K562 (cell line): Measurements from ENCODE around the gene CAMK2N1. TPM values are rescaled to one million over a fixed set of nuclear protein-coding genes. Genes with fewer than 3 reads are reported as not detected.
A peak's percentile ranks its signal among the peaks of the same experiment; 100 is the strongest.

Experiments
- ATAC-seq: fragments of 200-7000 bp; cut with Tn5 transposase; 3 replicates; pipeline ENCODE4 v1.9.1; 2020; ENCODE audit warnings: moderate library complexity
- BruUV-seq: library from RNA; stranded (reverse); fragments of 400-500 nt; replicated peaks from 2 replicates; lab custom pipeline; 2021; lab: Mats Ljungman, UMichigan
- CTCF ChIA-PET: fragments of 300-600 bp; formaldehyde crosslinking; extraction: SDS; loops from one replicate; lab custom pipeline; 2021; ENCODE audit warnings: low intra/inter-chr PET ratio; lab: Yijun Ruan, JAX
- POLR2A ChIA-PET: fragments of 300-600, 350-650 bp; sonication (Branson Sonifier 250); formaldehyde crosslinking; extraction: SDS; loops from one replicate; lab custom pipeline; 2021; ENCODE audit warnings: antibody characterized with exemption, inconsistent platforms; lab: Yijun Ruan, JAX
- DNase-seq, 4 experiments: peaks; one replicate each; pipeline versions ENCODE4 v3.0.0 to v3.0.0-alpha.2; 2011 to 2018; ENCODE audit warnings: low spot score in 3 of 4, mixed read lengths in 3 of 4; ENCODE audit errors: extremely low read depth in 1 of 4
- FAIRE-seq: peaks from 2 replicates; lab custom pipeline; 2011; peaks lifted over from hg19 to GRCh38; lab: Jason Lieb, UNC
- H2AFZ ChIP-seq: 2 replicates; pipeline ENCODE4 v1.6.0; 2011; ENCODE audit warnings: low read depth, low read length, control low read depth, inconsistent platforms
- H3K27ac ChIP-seq: fragments of 200-600 bp; 3 replicates; pipeline ENCODE4 v1.8.0; 2011; ENCODE audit warnings: low read depth, mild to moderate bottlenecking, control low read depth, inconsistent platforms, low read length, moderate library complexity, mixed read lengths; ENCODE audit errors: extremely low read depth
- H3K27me3 ChIP-seq, 2 experiments: fragments of 300-600 bp in 1 of 2; 2 replicates in 1 of 2; 3 replicates in 1 of 2; pipeline versions ENCODE4 v1.6.0 to v1.8.0; 2011; ENCODE audit warnings: inconsistent platforms in 2 of 2, low read length in 2 of 2, mild to moderate bottlenecking in 1 of 2, mixed read lengths in 1 of 2, moderate library complexity in 1 of 2; ENCODE audit not compliant: control insufficient read depth in 2 of 2, insufficient read depth in 2 of 2
- H3K36me3 ChIP-seq: fragments of 300-600 bp; 3 replicates; pipeline ENCODE4 v1.8.0; 2011; ENCODE audit warnings: mild to moderate bottlenecking, low read length, inconsistent platforms; ENCODE audit not compliant: control insufficient read depth, insufficient read depth
- H3K4me1 ChIP-seq, 2 experiments: fragments of 200-600 bp in 1 of 2; replicated peaks in 1 of 2; 2 replicates in 1 of 2; 3 replicates in 1 of 2; pipeline versions ENCODE4 v1.5.1 to v1.8.0; 2011; ENCODE audit warnings: inconsistent platforms in 2 of 2, low read length in 2 of 2, mild to moderate bottlenecking in 1 of 2, mixed read lengths in 1 of 2, moderate library complexity in 1 of 2; ENCODE audit not compliant: control insufficient read depth in 2 of 2, insufficient read depth in 2 of 2
- H3K4me2 ChIP-seq: 2 replicates; pipeline ENCODE4 v1.6.1; 2011; ENCODE audit warnings: low read length, control low read depth, inconsistent platforms, mixed read lengths; ENCODE audit not compliant: insufficient read depth
- H3K4me3 ChIP-seq: fragments of 200-600 bp; sonication (generic), shearing (Covaris generic); 2 replicates; pipeline ENCODE4 v1.5.1; 2016; ENCODE audit warnings: control low read depth, inconsistent platforms
- H3K79me2 ChIP-seq: fragments of 200-600 bp; 3 replicates; pipeline ENCODE4 v1.8.0; 2011; ENCODE audit warnings: low read length, inconsistent platforms; ENCODE audit not compliant: control insufficient read depth, insufficient read depth
- H3K9ac ChIP-seq, 2 experiments: 2 replicates each; pipeline versions ENCODE4 v1.6.0 to v1.6.1; 2011; ENCODE audit warnings: low read depth in 2 of 2, low read length in 2 of 2, control low read depth in 1 of 2, inconsistent platforms in 1 of 2, mild to moderate bottlenecking in 1 of 2, mixed read lengths in 1 of 2; ENCODE audit not compliant: insufficient read depth in 1 of 2
- H3K9me1 ChIP-seq: one replicate; pipeline ENCODE4 v1.6.0; 2011; ENCODE audit warnings: inconsistent platforms, mild to moderate bottlenecking, low read length, moderate library complexity; ENCODE audit not compliant: control insufficient read depth, insufficient read depth
- H3K9me3 ChIP-seq: replicated peaks from 2 replicates; pipeline ENCODE4 v1.5.1; 2011; ENCODE audit warnings: low read depth, low read length, inconsistent platforms; ENCODE audit not compliant: control insufficient read depth, insufficient read depth
- H4K20me1 ChIP-seq: replicated peaks from 2 replicates; pipeline ENCODE4 v1.6.1; 2011; ENCODE audit warnings: low read length, inconsistent platforms, mixed read lengths; ENCODE audit not compliant: control insufficient read depth, insufficient read depth
- CBFA2T2 ChIP-seq: fragments of 450-650 bp; conservative IDR thresholded peaks from 2 replicates; pipeline ENCODE4 v1.6.1; 2017; ENCODE audit warnings: mild to moderate bottlenecking
- FOXK1 ChIP-seq: sonication (generic); formaldehyde crosslinking; IDR thresholded peaks from 2 replicates; pipeline ENCODE4 v1.8.0; 2022; ENCODE audit warnings: missing genetic modification reagents, mild to moderate bottlenecking, borderline replicate concordance
- HDAC1 ChIP-seq, 2 experiments: fragments of 450-650 bp; IDR thresholded peaks; 2 replicates each; pipeline ENCODE4 v1.6.1; 2016 to 2017; ENCODE audit warnings: inconsistent platforms in 1 of 2, mild to moderate bottlenecking in 1 of 2, moderate library complexity in 1 of 2
- HNRNPH1 ChIP-seq: fragments of 200-400 bp; formaldehyde crosslinking; optimal IDR thresholded peaks from 2 replicates; pipeline ENCODE3; 2017; ENCODE audit warnings: low read depth, mild to moderate bottlenecking, low read length, moderate library complexity
- ILF3 ChIP-seq: fragments of 450-650 bp; IDR thresholded peaks from 2 replicates; pipeline ENCODE4 v1.6.1; 2018; ENCODE audit warnings: antibody characterized with exemption, mild to moderate bottlenecking, moderate library complexity, borderline replicate concordance
- KLF1 ChIP-seq: fragments of 450-650 bp; IDR thresholded peaks from 2 replicates; pipeline ENCODE4 v1.6.1; 2016; ENCODE audit warnings: missing genetic modification characterization, missing compliant biosample characterization
- LCOR ChIP-seq: sonication (generic); formaldehyde crosslinking; IDR thresholded peaks from 2 replicates; pipeline ENCODE4 v1.8.0; 2022; ENCODE audit warnings: mild to moderate bottlenecking, missing genetic modification reagents
- MAFG ChIP-seq: fragments of 450-650 bp; conservative IDR thresholded peaks from 2 replicates; pipeline ENCODE4 v1.6.1; 2016; ENCODE audit warnings: missing genetic modification characterization, missing compliant biosample characterization
- MXI1 ChIP-seq: IDR thresholded peaks from 2 replicates; pipeline ENCODE4 v1.6.1; 2011; ENCODE audit warnings: low read depth, mild to moderate bottlenecking, improper control_type of control experiment, low read length
- PBX2 ChIP-seq, 2 experiments: IDR thresholded peaks in 1 of 2; conservative IDR thresholded peaks in 1 of 2; 2 replicates each; pipeline ENCODE4 v1.6.1; 2016; ENCODE audit warnings: low read depth in 2 of 2, mild to moderate bottlenecking in 1 of 2, missing compliant biosample characterization in 1 of 2, missing genetic modification characterization in 1 of 2, moderate library complexity in 1 of 2
- RBM39 ChIP-seq: fragments of 200-400 bp; formaldehyde crosslinking; optimal IDR thresholded peaks from 2 replicates; pipeline ENCODE3; 2018; ENCODE audit warnings: low read depth, low read length
- XRCC5 ChIP-seq: fragments of 200-400 bp; formaldehyde crosslinking; IDR thresholded peaks from 2 replicates; pipeline ENCODE4 v1.6.1; 2017; ENCODE audit warnings: low read depth, mild to moderate bottlenecking, low read length
- YBX1 ChIP-seq: fragments of 450-650 bp; IDR thresholded peaks from 2 replicates; pipeline ENCODE4 v1.7.1; 2016; ENCODE audit warnings: mild to moderate bottlenecking
- ZBED1 ChIP-seq: IDR thresholded peaks from 2 replicates; pipeline ENCODE4 v1.6.1; 2014
- WGBS: fragments of 100-300 bp; shearing (Covaris generic); methylation state at CpG from one replicate; pipeline ENCODE4 v1.1.6; 2016; ENCODE audit warnings: low coverage, mixed read lengths; ENCODE audit not compliant: insufficient coverage; ENCODE audit errors: missing lambda C conversion rate; 5-methylcytosine and 5-hydroxymethylcytosine counted together
- in situ Hi-C: fragments of 300-500 bp; cut with MboI; formaldehyde crosslinking; loops from 4 replicates; pipeline ENCODE4 v1.15.0; 2018; ENCODE audit warnings: inconsistent platforms, mixed read lengths
- intact Hi-C: fragments of 100-400 bp; cut with micrococcal nuclease; formaldehyde crosslinking; loops from 2 replicates; pipeline ENCODE4 v1.14.2; 2022
- polyA plus RNA-seq, 8 experiments: library from polyadenylated mRNA; depleted of rRNA in 4 of 8; stranded (reverse) in 5 of 8; unstranded in 3 of 8; fragments of >200 nt; fragmentation: Nextera tagmentation in 2 of 8; fragmentation: Illumina TruSeq in 1 of 8; extraction: Ambion mirVana in 2 of 8; extraction: Trizol in 1 of 8; gene quantifications; 2 replicates each; pipeline versions ENCODE4 v1.2.1 to v1.2.3, GENCODE V29; 2011 to 2014; ENCODE audit warnings: inconsistent platforms in 1 of 8, missing spikeins in 1 of 8
- total RNA-seq, 7 experiments: library from RNA; depleted of rRNA in 6 of 7; stranded (reverse); fragments of >200 nt in 6 of 7; fragmentation: Illumina TruSeq in 2 of 7; extraction: Trizol in 2 of 7; gene quantifications; 2 replicates each; pipeline versions ENCODE4 v1.2.1 to v1.2.3, GENCODE V29; 2011 to 2021; ENCODE audit warnings: low replicate concordance in 1 of 7

Gene CAMK2N1
- total and polyA plus RNA-seq, 9 of the 15 experiments (the other 6 are each of a cell fraction or from before 2014, with no cell fraction given) = 0.09 to 1.4 (median 0.34) TPM

- no peak for TF ChIP-seq PBX2 (CRISPR knock-in tag; IDR thresholded peaks at IDR 0.05; ENCODE audit: low read depth)
- 0 out of 2 replicates have a peak, but pooled peaks have one; percentile 18 for TF ChIP-seq PBX2 (tag; conservative IDR thresholded peaks at IDR 0.05; ENCODE audit: low read depth)
- peak in 1 of 2 experiments; percentile 33; a peak in 1 of 4 replicates for TF ChIP-seq HDAC1 (IDR thresholded peaks at IDR 0.05)
- TF ChIP-seq CBFA2T2 = peak; percentile 67
- TF ChIP-seq MAFG = peak; percentile 60
Measured at GRCh38 chr1:20530306-20530705, 44.3 kb upstream of the CAMK2N1 start (continued).

GRCh38 chr1:20528221-20528620 lies 42.2 kb upstream of the CAMK2N1 start:
- H4K20me1 ChIP-seq = no peaks in the 10 kb centered on the region
- in situ Hi-C loops = loop anchor here (5.0 kb wide), 1 partner anchor 109 kb away; no protein-coding TSS in a partner anchor
- CTCF ChIA-PET = no interaction called here
- no peak for FAIRE-seq
- H3K9me1 ChIP-seq = no peaks in the 10 kb centered on the region
- no peaks in the 10 kb centered on the region for H3K9me3 ChIP-seq
- no peaks in the 10 kb centered on the region for H3K36me3 ChIP-seq
- WGBS = 0% methylated on average over 7 of the region's 7 CpGs
- H3K9ac ChIP-seq = no peak overlapping the region
- POLR2A ChIA-PET = interaction anchor here (0.6 to 1.1 kb wide), 2 partner anchors 103 to 106 kb away, joined by 3 read pairs; no protein-coding TSS in a partner anchor
- no peak for DNase-seq
- peaks cover 26 to 74% of the 10 kb centered on the region in 2 experiments for H3K27me3 ChIP-seq
- no peak for ATAC-seq
- no peak overlapping the region for H3K4me2 ChIP-seq
- H3K4me3 ChIP-seq = no peak overlapping the region
- H3K4me1 ChIP-seq = no peaks in the 10 kb centered on the region; a peak in 1 of 5 replicates
- intact Hi-C loops = loop anchor here (10.0 kb wide), 1 partner anchor 457 kb away; no protein-coding TSS in a partner anchor
- H2AFZ ChIP-seq = no peak overlapping the region
- H3K79me2 ChIP-seq = no peaks in the 10 kb centered on the region
- BruUV-seq = no TSS peak
- no peak overlapping the region for H3K27ac ChIP-seq
- TF ChIP-seq MXI1 (no peak), ZBED1 (no peak), ILF3 (no peak), HNRNPH1 (no peak), FOXK1 (no peak), LCOR (no peak), YBX1 (no peak), RBM39 (no peak), XRCC5 (no peak), KLF1 (tag) (no peak)
